ENCODE data around the gene IL17B.

Gene IL17B

DNA sequence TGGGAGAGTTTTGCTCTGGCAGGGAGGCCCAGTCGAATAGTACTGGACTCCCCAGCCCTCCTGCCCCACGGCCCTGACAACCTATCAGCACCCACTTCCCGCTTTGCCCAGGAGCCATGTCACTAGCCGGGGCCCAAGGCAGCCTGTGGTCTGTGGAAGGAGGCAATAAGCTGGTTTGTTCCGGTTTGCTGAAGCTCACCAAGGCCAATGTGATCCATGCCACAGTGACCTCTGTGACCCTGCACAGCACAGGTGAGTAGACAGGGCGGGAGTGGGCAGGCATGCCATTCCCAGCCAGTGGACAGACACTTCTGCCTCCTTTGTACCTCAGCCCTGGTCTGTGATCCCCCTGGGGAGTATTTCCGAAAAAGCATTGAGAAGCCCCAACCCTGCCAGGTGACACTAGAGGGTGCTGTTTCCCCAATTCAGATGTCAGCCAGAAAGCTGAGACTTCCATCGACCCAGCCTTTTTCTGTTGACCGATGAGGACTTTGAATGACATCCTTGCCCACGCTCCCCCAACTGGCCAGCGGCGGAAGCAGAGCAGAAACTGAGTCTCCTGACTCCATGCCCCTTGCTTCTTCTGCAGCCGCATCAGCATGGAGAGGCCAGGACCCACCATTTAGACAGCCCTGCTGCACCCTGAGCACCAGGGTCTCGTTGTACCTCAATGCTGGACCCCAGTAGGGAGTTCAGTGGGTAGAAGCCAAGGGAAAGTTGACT, 11.7 kb downstream of the IL17B start:
- Histone ChIP-seq H3K27ac (peak overlapping the region in 1 of 21 experiments; percentile 21), H3K4me3 (no peak overlapping the region)

DNA sequence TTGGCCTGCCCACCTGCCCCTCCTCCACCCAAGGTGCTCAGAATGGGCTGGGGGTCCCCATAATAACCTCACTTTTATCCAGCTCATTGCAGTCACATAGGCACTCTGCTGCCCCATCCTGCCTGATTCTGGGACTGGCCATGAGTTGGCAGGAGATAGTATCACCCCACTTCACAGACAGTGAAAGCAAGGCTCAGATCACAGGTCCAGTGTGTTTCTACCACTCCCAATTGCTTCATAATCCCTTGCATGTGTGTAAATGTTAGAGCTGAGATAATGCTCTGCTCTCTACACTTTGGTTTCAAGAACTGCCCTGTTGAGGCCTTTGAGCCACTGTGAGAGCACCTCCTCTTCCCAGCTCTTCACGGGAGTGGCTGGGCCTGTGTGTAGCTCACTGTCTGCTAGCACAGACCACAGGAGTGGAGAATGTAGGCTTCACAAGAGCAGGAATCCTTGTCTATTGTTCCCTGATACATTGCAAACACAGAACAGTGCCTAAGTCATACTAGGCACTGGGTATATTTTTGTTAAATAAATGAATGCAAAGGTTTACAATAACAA, 12.8 kb downstream of the IL17B start:
- peak overlapping the region in 1 of 21 experiments; percentile 34 for H3K27ac ChIP-seq
- H3K4me3 ChIP-seq, result no peak overlapping the region

DNA sequence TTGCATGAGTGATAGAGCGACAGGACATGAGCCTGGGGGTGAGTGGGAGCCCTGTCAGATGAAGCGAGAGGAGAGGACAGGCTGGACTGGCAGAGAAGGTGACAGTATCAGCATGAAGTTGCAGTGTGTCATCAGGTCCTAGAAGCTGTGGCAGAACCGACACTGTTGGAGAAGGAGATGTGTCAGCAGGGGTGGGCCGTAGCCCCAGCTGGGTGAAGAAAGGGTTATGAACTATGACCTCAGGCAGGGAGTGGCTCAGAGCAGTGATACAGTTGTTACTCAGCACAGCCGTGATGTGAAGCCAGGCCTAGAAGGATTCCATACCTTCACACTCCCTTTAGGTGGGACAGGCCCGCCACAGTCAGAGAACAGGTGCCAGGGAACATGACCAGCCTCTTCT, 13.7 kb downstream of the IL17B start:
- no peak overlapping the region for H3K27ac ChIP-seq

DNA sequence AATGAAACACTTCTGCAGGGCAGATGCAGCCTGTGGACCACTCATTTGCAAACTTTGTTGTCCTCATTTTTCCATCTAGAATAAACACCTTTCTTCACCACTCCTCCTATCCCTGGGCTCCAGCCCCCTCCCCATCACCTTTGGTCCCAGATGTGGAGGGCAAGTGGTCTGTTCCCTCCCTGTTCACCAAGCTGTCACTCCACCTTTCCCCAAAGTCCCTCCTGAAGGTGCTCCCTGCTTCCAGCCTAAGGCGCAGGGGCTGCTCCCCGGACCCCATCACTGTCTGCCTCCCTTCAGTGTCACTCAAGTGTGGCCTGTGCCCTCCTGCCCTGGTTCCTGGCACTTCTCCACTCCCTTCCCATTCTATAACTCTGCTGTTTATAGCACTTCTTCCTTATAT, 14.4 kb downstream of the IL17B start:
- Histone ChIP-seq H3K27ac (no peak overlapping the region), H3K4me3 (no peak overlapping the region)

More for the DNA sequence above, 13.7 kb downstream of the IL17B start:
- no peak overlapping the region for H3K4me3 ChIP-seq

DNA sequence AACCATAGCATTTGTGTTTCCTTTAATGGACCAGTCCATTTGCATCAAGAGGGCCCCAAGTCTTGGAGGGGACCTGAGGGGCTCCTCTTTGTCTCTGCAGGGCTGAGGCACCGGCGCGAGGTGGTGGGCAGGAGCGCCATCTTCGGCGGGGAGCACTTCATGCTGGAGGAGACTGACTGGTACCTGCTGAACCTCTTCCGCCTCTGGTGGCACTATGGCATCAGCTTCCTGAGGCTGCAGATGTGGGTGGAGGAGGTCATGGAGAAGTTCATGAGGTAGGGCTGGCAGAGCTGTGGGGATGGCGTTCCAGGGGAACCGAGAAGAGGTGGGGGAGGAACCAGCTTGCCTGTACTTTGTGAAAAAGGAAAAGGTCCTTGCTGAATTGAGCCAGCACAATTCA, 15.2 kb downstream of the IL17B start:
- Histone ChIP-seq H3K27ac (no peak overlapping the region), H3K4me3 (no peak overlapping the region)

DNA sequence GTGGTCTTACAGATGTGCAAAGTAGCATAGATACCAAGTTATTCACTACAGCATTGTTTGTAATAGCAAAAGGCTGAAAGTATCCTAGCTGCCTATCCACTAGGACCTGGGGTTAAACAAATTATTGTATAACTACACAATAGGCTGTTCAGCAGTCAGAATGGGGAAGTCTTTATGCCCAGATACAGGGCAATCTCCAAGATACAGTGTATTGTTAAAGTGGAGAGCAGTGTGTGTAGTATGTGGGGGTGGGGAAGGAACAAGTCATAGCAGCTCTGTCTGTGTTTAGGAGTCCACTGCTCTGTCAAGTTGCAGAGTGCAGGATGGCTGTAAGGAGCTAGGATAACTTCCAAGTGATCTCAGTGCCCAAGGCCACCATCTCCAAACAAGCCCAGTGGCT, 15.7 kb downstream of the IL17B start:
- Histone ChIP-seq H3K27ac (no peak overlapping the region), H3K4me3 (no peak overlapping the region)

DNA sequence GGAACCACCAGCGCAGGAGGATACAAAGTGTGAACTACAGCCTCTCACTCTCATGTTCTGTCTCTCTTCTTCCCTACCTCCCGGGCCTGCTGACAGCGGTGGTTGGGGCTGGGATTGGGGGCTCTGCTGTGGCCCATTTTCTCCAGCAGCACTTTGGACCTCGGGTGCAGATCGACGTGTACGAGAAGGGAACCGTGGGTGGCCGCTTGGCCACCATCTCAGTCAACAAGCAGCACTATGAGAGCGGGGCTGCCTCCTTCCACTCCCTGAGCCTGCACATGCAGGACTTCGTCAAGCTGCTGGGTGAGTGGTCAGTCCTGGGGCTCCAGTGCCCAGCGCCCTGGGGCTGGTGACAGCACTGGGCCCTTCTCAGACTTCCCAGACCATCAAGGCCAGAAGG, 16.6 kb downstream of the IL17B start:
- H3K27ac ChIP-seq, result no peak overlapping the region

DNA sequence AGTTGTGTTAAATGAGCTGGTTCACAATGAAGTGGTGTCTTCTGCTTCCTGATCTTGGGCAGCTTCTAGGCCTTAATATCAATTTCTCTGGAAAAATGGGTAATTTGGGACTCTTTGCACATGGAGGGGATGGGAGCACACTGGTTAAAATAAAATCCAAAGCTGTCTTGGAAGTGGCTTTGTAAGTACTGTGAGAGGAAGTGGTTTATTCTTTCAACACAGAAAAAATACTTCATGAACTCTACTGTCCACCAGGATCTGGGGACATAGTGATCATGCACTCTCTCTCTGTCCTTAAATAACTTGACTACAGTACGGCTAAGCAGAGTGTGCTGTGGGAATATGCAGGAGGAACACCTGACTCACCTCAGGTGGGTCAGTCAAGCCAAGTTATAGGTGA, 18.8 kb downstream of the IL17B start:
- Histone ChIP-seq H3K27ac (peak overlapping the region in 1 of 21 experiments; percentile 15), H3K4me3 (no peak overlapping the region)

More for the DNA sequence above, 16.6 kb downstream of the IL17B start:
- no peak overlapping the region for H3K4me3 ChIP-seq

DNA sequence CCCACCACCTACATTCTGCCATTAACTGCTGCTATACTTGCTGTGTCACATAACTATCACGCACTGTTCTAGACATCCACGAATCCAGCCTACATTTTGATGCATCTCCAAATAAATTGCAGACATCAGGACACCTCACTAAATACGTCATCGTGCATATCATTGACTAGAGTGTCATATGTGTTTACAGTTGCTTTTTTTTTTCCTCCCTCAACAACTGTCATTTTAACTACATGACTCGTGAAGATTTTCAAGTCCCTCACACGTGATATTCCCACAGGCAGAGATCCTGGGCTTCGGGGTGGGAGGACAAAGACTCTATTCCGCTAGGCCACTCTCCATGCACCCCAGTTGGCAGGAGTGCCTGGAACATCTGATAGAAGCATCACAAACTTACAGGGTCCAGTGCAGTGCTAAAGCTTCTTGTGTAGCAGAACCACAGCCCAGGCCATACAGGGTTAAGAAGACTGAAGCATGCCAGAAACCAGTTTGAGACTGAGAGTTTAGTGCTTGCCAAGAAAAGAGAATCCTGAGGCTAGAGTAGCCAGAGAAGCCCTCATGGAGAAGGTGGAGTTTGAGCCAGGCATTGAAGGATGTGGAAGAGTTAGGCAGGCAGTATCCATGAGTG, 20.1 kb downstream of the IL17B start:
- Histone ChIP-seq H3K4me3 (no peak overlapping the region), H3K27ac (peak overlapping the region in 2 of 21 experiments; percentile 85 to 89)

DNA sequence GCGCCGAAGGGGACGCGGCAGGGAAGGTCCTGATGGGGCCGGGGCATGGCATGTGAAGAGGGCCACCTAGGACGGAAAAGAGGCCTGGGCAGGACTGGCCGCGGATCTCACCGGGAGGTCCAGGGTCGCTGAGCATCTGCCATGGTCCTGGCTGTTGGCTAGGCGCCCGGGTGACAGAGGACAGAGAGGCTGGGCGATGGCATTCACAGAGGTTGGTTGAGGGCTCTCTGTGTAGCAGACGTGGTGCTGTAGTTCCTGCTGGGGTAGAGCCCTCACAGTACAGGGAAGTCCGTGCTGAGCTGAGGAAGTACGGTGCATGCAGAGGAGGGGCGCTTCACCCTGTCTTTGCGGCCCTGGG, 20.8 kb downstream of the IL17B start:
- Histone ChIP-seq H3K4me3 (peak overlapping the region; percentile 49 to 81 (median 69)), H3K27ac (peak overlapping the region in 20 of 21 experiments; percentile 15 to 89 (median 78))

DNA sequence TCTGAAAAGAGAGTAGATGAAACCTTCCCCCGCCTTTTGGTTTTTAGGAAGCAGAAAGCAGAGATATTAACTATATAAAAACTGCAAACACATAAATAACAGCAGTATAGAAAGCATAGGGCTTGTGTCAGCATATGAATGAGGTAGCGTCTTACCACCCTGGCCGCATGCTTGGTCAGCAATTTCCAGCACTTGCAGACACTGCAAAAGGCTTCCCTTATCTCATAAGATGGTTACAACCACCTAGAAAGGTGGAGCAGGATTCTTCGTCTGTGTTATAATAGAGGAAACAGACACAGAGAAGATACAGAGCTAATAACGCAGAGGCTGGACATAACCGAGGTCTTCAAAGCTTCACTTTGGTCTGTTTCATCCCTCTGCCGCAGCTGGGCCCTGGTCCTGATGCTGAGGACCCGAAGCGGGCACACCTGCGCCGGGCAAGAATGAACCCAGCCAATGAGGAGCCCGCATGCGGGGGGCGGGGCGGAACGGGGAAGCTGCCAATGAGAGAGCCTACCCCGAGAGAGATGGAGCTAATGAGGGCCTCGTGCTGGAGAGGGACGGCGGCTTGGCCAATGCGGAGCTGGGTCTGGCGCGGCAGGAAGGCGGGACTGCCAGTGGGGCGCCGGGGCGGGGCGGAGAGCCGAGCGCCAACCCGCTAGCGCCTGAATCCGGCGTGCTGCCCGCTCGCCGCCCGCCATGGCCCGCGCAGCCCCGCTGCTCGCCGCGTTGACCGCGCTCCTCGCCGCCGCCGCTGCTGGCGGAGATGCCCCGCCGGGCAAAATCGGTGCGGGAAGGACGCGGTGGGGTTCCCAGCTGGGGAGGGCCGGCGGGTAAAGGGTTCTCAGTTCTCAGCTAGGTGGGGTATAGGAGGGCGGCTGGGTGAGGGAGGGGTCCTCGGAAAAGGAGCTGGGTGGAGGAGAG, 21.5 kb downstream of the IL17B start, which contains the start of gene PCYOX1L:
TSS of gene PCYOX1L (plus strand) at position 677 of the 924 bp plus-strand sequence. CDS start at position 700, 23 bp downstream.
- Histone ChIP-seq H3K27ac (peak within 1 kb of the TSS in 20 of 21 experiments; percentile 15 to 89 (median 78)), H3K4me3 (peak within 1 kb of the TSS; percentile 49 to 81 (median 69))

DNA sequence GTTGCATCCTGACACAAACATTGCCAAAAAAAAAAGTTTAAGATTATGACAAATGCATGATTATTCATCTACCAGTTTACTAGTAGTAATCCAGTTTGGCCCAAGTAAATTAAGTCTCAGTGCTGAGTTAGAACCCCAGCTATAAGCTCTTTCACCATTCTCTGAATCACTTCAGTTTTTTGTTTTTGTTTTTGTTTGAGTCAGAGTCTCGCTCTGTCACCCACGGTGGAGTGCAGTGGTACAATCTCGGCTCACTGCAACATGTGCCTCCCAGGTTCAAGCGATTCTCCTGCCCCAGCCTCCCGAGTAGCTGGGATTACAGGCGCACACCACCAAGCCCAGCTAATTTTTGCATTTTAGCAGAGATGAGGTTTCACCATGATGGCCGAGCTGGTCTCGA, 22.7 kb downstream of the IL17B start:
- Histone ChIP-seq H3K4me3 (no peak overlapping the region), H3K27ac (peak overlapping the region in 4 of 21 experiments; percentile 0 to 85 (median 10))

DNA sequence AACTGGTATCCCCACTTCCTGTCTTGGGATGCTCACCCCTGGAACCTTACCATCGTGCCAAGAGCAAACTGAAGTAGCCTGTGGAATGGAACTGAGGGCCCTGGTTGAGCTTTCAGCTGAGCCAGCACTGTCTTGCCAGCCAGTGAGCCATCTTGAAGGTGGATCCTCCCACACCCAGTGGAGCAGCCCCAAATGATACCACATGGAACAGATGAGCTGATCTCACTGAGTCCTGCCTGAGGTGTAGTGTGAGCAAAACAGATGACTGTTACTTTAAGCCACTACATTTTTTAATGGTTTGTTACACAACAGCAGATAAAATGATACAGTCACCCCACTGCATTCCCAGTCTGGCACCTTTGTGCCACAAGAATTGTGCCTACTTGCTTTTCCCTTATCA, 23.4 kb downstream of the IL17B start:
- no peak overlapping the region for H3K4me3 ChIP-seq
- peak overlapping the region in 2 of 21 experiments; percentile 18 to 56 for H3K27ac ChIP-seq

DNA sequence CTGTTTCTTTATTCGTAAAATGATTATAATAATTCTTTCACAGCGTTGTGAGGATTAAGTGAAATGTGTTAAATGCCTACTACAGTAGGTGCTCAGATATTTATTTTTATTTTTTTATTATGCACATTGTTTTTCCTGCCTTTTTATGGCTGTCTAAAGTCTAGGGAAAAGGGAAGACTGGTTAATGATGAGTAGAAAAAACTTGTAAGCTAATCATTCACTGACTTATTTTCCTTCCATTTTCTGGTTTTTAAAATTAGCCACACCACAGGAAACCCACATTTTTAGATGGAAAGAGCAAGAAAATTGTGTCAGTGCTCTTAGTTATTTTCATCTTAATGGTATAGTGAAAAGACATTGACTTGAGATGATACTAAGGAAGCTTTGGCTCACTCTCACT, 25.2 kb downstream of the IL17B start:
- no peak overlapping the region for H3K27ac ChIP-seq

DNA sequence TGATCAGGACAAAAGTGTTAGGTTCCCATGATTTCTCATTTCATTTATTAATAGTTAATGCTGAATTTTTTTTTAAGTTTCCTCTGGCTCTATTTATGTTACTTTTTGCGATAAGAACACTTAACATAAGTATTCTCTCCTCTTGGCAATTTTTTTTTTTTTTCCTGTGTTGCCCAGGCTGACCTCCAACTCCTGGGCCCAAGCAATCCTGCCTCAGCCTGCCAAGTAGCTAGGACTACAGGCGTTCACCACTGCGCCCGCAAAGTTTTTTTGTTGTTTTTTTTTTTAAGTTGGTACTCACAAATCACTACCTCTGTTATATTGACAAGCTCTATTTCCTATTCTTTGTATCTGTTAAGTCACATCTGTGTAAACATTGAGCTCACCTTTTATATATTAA, 26.9 kb downstream of the IL17B start:
- Histone ChIP-seq H3K4me3 (no peak overlapping the region), H3K27ac (no peak overlapping the region)

More for the DNA sequence above, 25.2 kb downstream of the IL17B start:
- H3K4me3 ChIP-seq, result no peak overlapping the region

DNA sequence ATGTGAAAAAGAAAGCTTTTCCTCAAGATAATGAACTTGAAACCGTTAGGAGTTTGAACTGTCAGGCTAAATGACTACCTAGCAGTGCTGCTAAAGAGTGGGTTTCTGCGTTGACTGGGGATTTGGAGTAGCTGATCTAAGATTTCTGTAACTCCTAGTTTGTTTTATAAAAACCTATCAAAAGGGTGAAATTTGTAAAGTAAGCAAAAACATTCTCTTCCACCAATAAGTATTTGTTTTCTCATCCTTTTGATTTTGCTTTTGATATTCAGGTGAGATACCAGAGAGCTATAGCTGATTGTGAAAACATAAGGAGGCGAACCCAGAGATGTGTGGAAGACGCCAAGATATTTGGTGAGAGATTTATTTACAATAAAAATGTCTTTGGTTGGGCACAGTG, 29.7 kb downstream of the IL17B start:
- peak overlapping the region in 6 of 21 experiments; percentile 12 to 71 (median 48) for H3K27ac ChIP-seq
- no peak overlapping the region for H3K4me3 ChIP-seq

DNA sequence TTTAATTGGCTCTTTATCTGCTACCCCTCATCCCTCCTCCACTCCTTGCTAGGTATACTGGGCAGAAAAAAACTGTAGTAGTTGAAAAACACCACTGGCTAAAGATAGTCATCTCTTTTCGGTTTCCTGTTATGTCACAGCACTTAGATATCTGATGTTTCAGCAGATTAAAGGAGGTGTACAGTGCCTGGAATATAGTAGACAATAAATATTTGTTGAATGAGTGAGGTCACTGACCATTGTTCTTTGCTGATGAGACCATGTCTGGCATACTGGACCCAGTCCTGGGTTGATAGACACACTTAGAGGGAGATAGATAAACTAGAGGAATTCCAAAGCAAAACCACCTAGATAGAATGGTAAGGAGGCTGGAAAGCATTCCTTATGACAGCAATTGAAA, 30.6 kb downstream of the IL17B start:
- Histone ChIP-seq H3K4me3 (no peak overlapping the region), H3K27ac (peak overlapping the region in 8 of 21 experiments; percentile 9 to 90 (median 48))

DNA sequence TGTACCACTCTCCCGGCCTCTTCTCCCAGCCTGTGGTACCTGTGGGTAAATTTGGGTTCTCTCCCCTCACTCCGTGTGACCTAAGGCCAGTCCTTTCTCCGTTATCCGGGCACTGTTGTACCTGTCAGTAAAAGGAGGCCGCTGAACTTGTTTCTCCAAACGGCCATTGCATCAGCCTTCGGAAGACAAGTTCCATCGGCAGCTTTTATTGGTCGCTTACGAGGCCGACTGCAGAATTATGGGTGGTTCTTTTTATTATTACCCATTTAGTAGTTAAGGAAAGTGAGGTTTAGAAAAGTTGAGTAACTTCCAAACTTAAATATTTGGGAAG, 33.2 kb downstream of the IL17B start:
- Histone ChIP-seq H3K27ac (peak overlapping the region in 20 of 21 experiments; percentile 57 to 93 (median 85)), H3K4me3 (peak overlapping the region; percentile 74 to 96 (median 84))

DNA sequence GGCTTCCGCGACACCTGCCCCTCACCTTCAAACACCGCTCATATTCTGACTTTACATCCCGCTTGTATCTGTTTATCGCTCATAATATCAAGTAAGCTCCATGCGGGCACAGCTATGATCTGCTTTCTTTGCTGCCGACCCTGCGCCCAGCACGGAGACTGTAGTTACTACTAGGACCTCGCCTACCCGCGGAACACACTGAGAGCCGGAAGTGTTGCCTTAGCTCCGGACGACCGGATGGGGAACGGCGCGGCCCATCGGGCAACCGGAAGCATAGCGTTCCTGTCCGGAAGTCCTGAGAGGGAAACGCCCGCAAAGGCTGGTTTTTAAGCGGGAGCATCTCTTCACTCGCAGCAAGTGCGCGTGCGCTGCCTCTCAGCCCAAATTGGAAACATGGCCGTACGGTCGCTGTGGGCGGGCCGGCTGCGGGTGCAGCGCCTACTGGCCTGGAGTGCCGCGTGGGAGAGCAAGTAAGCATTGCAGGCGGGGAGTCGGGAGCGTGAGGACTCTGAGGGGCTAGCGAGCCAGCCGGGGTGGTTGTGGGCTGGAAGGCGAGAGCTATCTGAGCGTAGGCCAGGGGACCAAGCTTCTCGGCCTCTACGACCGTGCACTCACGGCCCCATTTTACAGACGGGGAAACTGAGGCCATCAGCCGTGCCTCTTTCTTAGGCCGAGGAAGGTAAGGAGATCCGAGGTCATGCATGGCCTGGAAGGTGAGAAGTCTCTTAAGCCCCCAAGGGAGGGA, 33.8 kb downstream of the IL17B start, which contains the start of gene GRPEL2:
TSS of gene GRPEL2 (plus strand) at position 353 of the 745 bp plus-strand sequence. CDS start at position 394, 41 bp downstream.
- Histone ChIP-seq H3K27ac (peak within 1 kb of the TSS; percentile 28 to 93 (median 83)), H3K4me3 (peak within 1 kb of the TSS; percentile 74 to 96 (median 84))

Measured in skin epidermis (tissue), 12 donors.